DMS 273 (cell line): Measurements from ENCODE around the gene LRRC28.

Experiments
- DNase-seq: peaks from one replicate; lab custom pipeline; 2025; ENCODE audit not compliant: unreplicated experiment; lab: John Stamatoyannopoulos, UW

LRRC28 gene

DNA sequence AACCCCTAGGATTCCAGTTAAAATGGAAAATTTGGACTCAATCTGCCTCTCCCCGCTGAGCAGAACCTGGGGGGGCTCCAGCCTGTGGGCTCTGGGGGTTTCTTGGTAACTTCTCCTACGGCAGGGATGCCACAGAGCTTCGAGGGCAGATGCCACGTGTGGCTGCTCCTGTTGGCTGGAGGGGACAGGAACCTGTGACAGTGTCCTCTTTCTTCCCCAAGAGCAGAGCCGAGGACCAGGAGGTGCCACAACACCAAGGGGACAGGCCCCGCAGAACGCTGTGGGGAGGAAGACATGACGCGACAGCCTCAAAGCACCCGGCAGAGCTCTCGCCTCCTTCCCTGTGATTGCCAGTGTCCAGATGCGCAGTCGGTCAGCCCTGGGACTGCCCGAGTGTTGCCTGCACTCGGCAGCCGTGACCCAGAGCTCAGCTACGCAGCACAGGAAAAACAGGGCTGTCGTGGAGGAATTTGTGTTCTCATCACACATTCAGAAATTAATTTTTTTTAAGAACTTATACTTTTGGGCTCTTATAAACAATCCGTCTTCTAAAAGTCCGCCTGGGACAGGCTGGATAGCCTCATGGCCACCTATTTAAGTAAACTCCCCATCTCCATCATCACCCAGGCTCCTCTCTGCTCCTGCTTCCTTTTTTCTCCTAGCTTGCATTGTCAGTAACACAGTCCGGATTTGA is 182.6 kb downstream of the LRRC28 start:
- DNase-seq, result no peak

DNA sequence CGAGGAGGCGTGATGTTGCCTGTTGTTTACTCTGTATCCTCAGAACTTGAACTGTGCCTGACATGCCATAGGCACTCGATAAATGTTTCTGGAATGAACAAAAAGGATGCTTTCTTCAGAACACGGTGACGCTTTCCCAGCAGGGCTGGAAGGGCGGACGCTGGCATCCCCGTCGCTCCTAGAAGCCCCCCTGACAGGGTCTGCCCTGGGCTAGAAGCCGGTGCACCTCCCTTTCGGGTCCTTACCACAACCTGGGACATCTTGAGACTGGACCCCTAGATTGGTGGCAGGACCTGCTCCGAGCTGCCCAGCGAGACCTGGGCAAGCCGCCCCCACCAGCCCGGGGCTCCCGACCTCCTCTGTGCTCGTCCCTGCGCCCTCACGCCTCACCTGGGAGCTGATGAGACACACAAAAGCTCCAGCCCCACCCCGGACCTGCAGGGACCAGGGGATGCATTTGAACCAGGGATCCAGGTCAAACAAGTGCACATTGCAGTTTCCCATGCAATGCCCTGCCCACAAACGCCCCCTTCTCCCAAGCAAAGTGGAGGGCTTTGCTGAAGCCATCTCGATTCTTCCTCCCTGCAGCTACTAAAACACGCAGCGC is 183.3 kb downstream of the LRRC28 start:
- DNase-seq, result no peak

DNA sequence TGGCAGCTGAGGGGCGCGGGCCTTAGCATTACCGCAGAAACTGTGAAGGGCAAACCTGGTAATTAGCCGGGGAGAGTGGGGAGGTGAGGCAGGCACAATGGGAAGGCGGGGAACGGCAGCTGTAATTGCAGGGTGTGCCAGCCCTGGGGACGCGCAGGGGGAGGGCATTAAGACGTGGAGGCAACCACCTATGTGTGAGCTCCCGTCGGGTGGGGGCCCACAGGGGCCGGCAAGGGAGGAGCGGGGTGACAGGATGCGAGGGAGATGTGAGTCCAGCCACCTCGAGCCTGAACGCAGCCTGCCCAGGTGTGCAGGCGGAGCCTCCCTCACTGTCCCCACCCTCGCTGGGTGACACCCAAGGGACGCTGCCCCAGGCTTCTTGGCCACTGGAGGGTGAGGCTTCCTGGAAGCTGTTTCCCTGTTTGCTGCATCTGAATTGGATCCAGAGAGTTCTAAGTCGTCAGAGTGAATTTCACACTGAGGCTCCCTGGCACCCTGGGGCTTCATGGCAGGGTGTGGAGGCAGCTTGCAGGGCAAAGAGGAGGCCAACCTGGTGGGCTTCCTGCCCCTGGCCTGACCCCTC is 183.9 kb downstream of the LRRC28 start:
- peak; percentile 4 for DNase-seq

DNA sequence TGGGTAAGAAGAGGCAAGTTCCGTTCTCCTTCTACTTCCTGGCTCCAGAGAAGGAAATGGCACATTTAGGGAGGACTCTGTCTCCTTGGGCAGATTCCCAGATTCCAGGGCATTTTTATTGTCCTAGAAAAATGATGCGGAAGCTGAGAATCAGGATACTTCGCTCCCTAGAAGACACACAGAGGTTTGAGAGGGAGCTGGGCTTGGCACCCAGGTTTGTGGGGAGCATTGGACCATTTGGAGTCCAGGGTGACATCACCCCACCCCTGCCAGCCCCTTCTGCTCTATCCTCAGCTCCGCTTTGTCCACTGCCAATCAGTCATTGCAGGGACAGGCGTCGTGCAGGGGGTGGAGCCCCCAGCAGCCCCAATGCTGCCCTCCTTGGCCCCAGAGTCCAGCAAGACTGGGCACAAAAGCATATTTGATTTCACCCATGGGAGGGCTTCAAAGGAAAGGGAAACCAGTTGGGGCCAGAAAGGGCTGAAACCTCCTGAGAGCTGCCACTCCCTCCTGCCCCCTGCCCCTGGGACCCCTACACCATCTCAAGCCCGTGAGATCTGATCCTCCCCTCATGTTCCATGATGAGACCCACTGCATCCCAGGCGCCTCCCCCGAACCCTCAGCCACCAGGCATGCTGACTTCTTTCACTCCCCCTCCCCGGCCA is 184.7 kb downstream of the LRRC28 start:
- DNase-seq, result no peak

DNA sequence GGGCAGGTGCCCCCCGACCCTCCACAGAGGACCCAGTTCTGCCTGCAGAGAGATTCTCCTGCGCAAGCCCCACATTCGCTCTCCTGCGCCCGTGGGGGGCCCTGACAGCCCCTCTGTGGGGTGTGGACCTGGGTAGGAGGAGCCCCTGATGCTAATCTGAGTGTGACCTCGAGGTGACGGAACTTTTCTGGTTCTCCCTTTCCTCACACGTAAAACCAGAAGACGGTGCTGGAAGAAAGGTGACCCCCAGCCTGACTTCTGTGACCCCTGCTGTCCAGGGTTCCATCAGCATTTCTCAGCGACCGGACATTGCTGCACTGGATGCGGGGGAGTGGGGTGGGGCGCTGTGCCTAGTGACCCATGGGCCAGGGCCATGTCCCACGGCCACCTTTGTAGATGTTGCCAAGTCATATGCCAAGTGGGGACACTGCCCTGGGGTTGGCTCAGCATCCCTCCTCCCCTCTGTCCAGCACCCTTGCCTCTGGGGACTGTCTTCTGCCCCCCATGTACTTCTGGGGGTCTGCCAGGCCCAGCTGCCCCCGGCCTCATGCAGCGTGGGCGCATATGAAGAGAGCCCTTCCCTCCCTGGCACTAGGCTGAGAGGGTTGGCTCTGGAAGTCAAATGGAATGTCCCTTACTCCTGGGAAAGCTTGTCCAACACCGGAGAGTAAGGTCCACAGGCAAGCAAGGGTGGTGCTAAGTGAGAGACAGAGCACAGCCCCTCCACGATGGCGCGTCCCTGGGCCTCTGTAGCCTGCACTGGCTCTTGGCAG is 185.4 kb downstream of the LRRC28 start:
- DNase-seq, result no peak

DNA sequence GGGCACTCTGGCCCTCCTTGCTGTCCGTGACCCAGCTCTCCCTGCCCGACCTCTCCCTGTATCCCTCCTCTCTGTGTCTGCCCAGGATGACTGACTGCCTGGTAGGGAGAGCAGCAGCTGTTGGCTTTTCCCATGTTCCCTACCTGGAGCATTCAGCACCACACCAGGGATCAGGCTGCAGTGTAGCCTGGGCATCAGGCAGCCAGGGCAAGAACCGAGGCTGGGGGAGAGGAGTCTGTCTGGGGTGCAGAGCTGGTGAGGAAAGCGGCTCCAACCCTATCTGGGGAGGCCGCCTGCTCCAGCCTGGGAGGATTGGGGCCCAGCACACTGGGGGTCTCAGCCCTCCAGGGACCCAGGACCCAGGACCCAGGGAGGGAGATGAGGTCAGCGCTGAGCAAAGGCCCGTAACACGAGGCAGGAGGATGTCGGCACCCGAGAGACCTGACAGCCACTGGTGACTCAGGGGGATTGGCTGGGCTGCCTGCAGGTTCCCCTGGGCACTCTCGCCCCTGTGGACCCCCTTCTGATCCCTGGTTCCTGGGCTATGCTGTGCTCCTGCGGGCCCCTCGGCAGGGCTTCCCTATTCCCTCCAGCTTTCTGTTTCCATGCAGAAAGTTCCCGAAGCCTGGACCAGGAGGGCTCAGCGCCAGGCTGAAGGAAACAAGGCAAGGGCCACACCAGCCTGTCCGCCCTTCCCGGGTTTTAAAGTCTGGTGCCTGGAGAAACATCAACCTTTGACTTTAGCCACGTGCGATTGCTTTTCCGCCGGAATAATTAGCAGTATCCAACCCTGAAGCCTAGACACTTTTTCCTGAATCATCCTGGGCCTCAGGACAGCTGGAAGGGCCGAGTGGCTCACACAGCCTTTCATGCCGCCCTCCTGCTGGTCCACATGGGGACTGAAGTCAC is 186.3 kb downstream of the LRRC28 start:
- DNase-seq, result peak; percentile 6

DNA sequence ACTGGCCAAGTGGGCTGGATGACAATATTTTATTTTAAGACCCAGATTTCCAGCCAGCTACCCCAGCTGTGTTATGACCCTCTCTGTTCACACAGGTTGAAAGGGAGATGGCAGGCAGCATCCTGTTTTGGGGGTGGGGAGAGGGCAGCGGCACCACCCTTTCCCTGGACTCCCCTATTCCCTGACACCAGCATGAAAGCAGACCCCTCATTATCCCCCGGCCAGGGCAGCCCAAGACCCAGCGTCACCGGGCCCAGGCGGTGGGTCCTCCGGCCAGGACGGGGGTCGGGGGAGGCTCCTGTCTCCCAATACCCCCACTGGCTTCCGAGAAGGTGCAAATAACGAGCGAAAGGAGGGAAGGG is 186.9 kb downstream of the LRRC28 start:
- DNase-seq, result no peak

DNA sequence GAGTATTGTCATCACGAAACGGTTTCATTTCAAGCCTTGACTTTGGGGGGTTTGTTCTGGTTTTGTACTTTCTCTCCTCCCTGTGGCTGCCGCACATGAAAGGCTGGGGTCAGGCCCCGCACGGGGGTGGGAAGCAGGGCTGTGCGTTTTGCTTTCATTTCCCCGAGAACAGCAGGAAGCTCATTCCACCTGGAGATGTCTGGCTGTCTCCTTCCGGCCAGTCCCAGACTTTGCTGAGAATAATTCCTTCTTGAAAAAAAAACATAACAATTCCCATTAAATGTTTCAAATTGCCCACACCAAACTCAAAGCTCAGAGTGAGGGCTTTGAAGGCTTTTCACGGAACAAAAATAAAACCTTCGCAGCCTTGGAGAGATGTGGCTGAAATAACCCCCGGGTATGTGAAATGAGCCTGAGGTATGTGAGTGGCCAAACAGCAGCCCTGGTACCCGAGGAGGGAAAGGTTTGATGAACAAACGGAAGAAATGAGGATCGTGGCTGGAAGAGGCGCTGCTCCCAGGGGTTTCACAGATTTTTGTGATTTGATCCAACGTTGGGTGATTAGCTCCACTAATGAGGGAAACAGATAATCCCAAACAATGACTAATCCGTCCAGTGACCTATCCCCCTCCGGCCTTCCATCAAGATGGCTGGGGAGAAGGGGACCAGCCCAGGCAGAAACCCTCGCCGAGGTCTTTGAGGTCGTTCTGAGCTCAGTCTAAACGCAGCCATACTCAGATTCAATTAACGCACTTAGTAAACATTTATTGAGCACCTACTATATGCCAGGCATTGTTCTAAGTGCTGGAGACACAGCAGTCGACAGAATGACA is 187.6 kb downstream of the LRRC28 start:
- no peak for DNase-seq

DNA sequence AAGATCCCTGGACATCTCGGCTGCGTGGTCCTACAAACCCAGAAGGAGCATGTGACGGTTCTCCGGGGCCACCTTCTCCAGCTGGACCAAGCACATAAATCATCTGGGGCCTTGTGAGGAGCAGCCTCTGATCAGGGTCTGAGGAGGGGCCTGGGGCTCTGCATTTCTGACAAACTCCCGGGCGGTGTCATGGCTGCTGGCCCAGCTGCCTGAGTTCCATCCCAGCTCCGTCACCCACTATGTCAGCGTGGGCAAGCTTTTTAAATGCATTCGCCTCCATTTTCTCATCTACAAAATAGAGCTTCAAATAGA is 188.2 kb downstream of the LRRC28 start:
- no peak for DNase-seq

DNA sequence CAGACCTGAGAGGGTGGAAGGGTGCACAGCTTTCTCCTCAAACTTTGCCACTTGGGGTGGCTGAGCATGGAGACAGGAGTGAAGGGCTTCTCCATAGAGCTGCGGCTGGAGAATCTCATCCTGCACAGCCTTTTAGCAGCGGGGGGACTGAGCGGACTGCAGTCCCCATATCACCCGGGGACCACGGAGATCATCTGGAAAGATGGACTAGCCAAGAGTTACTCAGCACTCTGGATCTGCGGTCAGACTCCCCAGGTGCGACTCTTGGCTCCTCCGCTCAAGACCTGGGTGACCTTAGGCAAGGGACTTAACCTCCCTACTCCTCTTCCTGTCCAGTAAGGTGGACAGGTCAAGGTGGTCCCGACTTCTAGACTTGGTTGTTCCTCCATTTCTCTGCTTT is 188.7 kb downstream of the LRRC28 start:
- DNase-seq, result no peak
